HG02588 (cell line): Measurements from ENCODE around the gene NHS.

Experiments used
- ATAC-seq: cut with Tn5 transposase; IDR thresholded peaks from one replicate; pipeline ENCODE4 v1.9.1; 2021; ENCODE audit warnings: mild to moderate bottlenecking, moderate library complexity; ENCODE audit not compliant: unreplicated experiment

Gene NHS

DNA sequence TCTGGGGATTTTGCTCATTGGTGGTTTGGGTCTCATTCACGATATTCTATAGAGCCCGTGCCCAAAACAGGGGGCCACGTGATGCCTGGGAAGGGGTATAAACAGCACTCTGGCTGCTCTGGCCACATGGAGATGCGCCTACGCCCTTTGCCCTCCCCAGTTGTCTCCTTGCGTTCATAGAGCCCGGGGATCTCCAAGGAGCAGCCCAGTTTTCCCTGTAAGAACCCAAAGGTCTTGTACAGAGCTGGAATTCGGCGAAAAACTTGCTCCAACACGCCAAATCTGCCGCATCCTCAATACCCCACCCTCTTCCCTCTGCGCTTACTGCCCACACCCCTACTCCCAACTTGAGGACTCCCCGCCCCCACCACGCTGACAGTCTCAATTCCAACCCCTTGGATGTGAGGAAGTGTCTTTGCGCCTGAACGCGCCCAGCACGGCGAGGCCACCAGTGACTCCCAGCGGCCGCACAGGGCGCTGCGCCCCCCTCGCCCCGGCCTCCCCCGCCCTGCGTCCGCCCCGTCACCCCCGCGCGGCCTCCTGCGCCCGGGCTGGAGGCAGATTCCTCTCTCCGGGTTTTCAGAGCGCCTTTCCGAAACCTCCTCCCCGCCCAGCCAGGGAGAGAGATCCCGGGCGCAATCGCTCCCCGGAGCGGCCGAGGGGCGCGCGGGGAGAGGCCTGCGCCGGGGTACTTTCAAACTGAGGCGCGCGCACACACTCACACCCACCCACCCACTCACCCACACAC lies at the start of gene NHS:
Gene NHS, plus strand, starts transcription at position 582 of the 748 bp plus-strand sequence. CDS start 558 bp downstream, outside the sequence.
- no peak for ATAC-seq

GRCh38 chrX:17328837-17329236 lies 46.2 kb upstream of the NHS start:
- ATAC-seq: no peak

- ATAC-seq: no peak
These were observed 38.6 kb upstream of the NHS start for GRCh38 chrX:17336377-17336776.

DNA sequence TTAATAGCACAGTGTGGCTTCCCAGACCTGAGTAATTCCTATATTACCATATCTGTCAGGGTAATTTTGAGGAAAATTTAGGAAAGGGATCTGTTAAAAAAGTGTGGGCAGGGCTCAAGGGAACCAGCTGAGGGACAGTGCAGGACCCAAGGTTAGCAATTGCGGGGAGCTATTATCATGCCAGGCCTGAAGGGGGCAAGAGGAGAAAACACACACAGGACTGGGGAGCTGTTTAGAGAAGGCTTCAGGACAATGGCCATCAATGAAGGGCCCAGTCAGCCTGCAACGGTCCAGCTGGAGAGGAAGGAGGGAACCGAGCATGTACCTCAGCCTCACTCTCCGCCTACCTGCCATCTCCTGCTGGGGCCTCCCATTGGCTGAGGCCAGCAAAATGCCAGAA lies 19.0 kb upstream of the NHS start:
- ATAC-seq: no peak

DNA sequence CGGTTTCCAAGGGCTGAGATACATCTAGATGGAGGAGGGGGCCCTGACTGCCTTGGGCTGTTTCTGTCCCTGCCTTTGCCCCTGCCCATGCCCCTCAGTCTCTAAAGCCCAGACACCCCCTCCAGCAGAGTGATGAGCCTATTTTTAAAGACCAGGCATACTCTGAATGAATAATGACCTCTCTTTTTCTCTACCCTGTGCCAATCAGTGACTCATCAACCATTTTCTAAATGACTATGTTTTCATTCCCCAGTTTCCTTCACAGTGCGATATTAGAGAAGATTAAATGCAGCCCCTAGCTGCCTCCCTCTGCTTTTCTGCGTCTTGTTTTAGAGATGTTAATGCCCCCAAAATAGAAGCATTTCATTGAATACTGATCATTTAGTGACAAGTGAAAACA lies 15.5 kb upstream of the NHS start:
- ATAC-seq: no peak

DNA sequence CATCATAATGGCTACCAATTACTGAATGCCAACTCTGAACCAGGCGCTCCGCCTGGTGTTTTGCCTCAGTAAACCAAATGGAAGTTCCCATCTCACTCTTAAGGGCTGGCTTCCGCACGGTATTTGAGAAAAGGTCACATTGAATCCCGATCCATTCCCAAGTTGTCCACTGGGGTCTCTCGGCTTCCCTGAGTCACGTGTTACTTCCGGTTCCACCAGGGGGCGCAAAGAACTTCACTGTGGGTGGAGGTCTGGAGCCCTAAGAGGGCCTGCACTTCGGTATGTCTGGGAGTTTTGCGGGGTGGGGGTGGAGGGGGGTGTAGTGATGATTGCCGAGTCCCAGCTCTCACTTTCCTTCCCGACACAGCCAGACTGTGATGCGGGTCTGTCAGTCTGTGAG lies 13.4 kb upstream of the NHS start:
- no peak for ATAC-seq

GRCh38 chrX:17368002-17368401 lies 7.0 kb upstream of the NHS start:
- no peak for ATAC-seq

DNA sequence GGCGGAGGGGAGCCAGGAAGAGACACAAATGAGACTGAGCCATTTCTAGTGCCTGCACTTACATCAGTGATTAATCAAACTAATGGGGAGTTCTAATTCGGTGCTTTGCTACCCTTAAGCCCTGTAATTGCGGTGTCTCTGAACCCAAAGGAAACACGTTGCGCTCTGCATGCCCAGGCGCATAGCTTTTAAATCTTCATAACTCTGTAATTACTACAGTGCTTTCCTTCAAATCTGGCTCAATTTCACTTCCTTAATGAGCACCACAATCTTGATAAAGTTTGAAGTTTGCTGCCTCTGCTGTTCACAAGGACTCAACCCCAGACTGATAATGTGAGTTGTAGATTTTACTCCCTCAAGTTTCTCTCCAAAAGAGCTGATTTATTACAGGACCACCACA lies 5.7 kb upstream of the NHS start:
- ATAC-seq: no peak

GRCh38 chrX:17370191-17370590 lies 4.8 kb upstream of the NHS start:
- no peak for ATAC-seq

DNA sequence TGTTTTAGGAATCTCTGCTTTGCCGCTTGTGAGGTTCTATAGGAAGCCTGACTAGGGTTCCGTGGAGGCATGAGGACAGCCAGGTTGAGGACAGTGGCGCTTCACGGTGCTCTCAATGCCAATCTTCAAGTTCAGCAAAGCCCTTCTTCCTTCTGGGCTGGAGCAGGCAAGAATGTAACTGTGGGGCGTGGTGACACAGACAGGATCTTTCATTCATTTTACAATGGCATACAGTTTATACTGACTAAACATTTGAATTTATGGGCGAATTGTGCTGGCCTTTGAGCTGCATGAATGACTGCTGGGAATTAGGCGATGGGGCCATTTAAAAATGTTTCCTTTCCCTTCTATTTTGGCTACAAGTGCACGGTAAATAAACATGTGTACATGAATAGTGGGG lies 2.9 kb upstream of the NHS start:
- ATAC-seq: no peak

GRCh38 chrX:17373337-17373736 lies 1.7 kb upstream of the NHS start:
- no peak for ATAC-seq

GRCh38 chrX:17375367-17375636 lies 302 bp downstream of the NHS start:
- no peak for ATAC-seq

DNA sequence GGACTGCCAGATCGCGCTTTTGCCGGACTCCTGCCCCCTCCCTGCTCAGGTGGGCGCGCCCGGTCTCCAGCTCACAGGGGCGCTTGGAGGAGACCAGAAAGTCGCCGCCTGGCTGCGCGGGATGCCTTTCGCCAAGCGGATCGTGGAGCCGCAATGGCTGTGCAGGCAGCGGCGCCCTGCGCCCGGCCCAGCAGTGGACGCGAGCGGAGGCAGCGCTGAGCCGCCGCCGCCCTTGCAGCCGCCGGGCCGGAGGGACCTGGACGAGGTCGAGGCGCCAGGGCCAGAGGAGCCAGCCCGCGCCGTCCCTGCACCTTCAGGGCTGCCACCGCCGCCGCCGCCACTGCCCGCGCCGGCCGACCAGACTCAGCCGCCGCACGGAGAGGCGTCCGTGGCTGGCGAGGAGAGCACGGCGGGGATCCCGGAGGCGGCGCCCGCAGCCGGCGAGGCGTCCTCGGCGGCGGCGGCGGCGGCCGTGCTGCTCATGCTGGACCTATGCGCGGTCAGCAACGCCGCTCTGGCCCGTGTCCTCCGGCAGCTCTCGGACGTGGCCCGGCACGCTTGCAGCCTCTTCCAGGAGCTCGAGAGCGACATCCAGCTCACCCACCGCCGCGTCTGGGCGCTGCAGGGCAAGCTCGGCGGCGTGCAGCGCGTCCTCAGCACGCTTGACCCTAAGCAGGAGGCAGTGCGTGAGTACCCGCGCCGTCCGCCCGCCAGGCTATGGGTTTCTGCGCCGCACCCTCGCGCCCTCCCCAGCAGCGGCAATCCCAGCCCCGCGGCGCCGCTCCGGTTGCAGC lies 834 bp downstream of the NHS start:
- ATAC-seq: no peak

DNA sequence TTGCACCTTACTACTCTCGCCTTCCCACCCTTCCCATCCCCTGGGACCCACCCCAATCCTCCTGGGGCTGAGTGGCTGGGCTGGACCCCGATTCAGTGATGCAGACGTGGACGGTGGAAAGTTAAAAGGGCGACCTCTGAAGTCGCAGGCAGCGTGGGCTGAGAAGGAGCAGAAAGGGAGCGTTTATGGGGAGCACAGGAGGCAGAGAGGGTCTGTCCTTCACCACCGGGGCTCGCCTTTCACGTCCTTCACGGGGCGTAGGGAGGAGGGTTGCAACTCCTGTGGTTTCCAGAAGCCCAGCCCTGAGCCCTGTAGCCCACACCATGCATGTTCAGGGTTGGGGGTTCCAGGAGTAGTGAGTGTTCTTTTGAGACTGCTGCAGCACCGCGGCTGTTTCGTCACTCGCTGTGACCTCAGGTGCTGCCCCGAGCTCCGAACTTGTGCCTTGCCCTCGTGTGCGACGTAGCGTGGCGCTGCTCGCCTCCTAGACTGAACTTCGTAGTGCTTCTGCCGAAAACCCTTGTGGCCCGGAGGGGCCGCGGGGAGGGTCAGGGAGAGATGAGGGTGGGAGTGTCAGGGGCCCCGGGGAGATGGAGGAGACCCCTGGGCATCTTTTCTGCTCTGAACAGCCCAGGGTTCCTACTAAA lies 1.6 kb downstream of the NHS start:
- no peak for ATAC-seq

DNA sequence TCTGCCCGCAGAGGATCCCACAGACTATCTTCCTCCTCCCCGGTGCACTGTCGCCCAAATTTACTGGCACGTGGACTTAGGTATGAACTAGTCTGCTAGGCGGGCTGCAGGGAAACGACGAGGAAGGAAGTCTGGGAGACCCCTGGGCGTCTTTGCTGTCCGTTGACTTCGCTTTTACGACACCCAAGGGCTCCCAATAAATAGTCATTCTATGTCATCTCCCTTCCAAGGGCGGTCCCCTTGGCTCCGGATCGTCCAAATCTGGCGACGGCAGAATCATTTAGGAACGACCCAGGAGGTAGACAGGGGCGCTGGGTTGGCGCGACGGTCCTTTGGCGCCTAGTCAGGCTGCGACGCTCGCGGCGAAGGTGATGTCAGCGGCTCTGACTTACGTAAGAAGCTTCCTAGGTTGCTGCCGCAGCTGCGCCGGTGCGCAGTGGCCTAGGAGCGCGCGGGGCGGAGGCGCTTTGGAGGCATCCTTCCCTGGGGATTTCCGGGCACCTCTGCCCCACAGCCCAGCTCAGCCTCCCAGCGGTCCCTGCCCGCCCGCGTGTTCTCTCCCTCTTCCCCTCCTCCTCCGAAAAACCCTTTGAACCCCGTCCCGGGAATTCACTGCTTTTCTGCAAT lies 2.2 kb downstream of the NHS start:
- no peak for ATAC-seq

GRCh38 chrX:17377795-17378194 lies 2.8 kb downstream of the NHS start:
- ATAC-seq: no peak

- ATAC-seq: no peak
These were observed 5.2 kb downstream of the NHS start for GRCh38 chrX:17380221-17380620.

GRCh38 chrX:17390419-17390850 lies 15.4 kb downstream of the NHS start:
- no peak for ATAC-seq

DNA sequence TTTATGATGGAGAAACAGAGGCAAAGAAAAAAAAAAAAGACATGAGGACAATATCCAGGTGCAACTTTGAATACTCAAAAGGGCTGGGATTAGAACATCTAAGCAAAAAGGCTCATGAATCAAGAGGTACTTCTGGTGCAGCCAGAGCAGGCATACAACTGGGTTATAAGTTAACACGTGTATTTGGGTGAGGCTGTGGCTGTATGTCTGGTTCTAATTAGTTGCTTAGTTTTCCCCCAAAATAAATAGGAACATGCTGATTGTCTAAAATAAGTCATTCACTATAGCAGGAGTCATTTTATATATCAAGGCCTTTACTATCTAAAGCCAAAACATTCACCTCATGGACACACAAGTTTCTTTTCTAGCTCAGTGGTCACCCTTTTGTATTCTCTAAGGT lies 20.2 kb downstream of the NHS start:
- ATAC-seq: no peak

DNA sequence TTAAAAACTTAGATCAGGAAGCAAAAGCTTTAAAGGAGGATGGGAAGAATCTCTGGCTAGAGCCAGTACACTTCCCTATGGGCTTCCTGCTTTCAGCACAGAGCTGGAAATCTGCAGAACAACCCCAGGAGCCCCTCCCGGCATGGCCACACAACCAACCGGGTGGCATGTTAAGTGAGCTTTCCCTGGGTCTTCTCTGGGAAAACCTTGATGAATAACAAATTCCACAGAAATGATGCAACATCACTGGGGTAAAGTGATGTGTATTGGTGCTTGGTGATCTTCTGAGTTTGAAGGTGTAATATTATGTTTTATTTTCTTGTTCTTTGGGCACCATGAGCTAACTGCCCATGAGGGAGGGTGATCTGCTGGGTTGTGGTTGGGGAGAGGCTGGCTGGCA lies 22.1 kb downstream of the NHS start:
- no peak for ATAC-seq

- ATAC-seq: no peak
These were observed 28.2 kb downstream of the NHS start for GRCh38 chrX:17403189-17403691.
